Thyroid gland (tissue), 4 donors: Measurements from ENCODE around the gene HPD.
"Not testable (repeated sequence)": the region's sequence is repeated elsewhere in the genome, so short reads cannot be mapped to it uniquely, and the experiment has no call there.

ENCODE experiments used
- CTCF ChIP-seq, 6 experiments: fragments of 200-600 bp in 3 of 6; fragments of 450-650 bp in 3 of 6; sonication (generic) in 3 of 6; IDR thresholded peaks; one replicate each; pipeline ENCODE4 v1.5.1; 2016 to 2019; ENCODE audit warnings: antibody characterized with exemption in 6 of 6, mild to moderate bottlenecking in 2 of 6, inconsistent platforms in 1 of 6, moderate library complexity in 1 of 6
- POLR2A ChIP-seq, 2 donors: fragments of 450-650 bp; IDR thresholded peaks; one replicate each; pipeline ENCODE4 v1.6.1; 2017; ENCODE audit warnings: antibody characterized with exemption in 2 of 2, mild to moderate bottlenecking in 2 of 2, moderate library complexity in 1 of 2

DNA sequence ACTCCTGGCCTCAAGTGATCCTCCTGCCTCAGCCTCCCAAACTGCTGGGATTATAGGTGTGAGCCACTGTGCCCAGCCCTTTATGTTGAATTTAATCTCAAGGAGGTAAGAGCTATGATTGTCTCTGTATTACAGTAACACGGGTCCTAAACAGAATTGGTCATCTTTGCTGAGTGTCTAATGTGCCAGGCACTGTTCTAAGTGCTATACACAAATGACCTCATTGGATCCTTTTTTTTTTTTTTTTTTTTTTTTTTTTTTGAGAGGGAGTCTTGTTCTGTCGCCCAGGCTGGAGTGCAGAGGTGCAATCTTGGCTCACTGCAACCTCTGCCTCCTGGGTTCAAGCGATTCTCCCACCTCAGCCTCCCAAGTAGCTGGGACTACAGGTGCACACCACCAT lies 6.3 kb downstream of the HPD start:
- TF ChIP-seq CTCF, POLR2A (IDR thresholded peaks at IDR 0.05): not testable (repeated sequence)
